NCI-H2107 (cell line): ENCODE measurements around the gene PLD5.
"Not testable (repeated sequence)": the region's sequence is repeated elsewhere in the genome, so short reads cannot be mapped to it uniquely, and the experiment has no call there.

Experiments
- DNase-seq: peaks from one replicate; lab custom pipeline; 2025; lab: John Stamatoyannopoulos, UW

PLD5 gene

GRCh38 chr1:242425232-242425631 lies 99.3 kb downstream of the PLD5 start:
- DNase-seq, result no peak

GRCh38 chr1:242416657-242417056 lies 107.8 kb downstream of the PLD5 start:
- DNase-seq, result no peak

GRCh38 chr1:242412921-242413320 lies 111.6 kb downstream of the PLD5 start:
- no peak for DNase-seq

GRCh38 chr1:242411901-242412300 lies 112.6 kb downstream of the PLD5 start:
- DNase-seq, result no peak

GRCh38 chr1:242405947-242406346 lies 118.5 kb downstream of the PLD5 start:
- DNase-seq, result no peak

GRCh38 chr1:242404296-242404695 lies 120.2 kb downstream of the PLD5 start:
- DNase-seq, result no peak

GRCh38 chr1:242402956-242403355 lies 121.5 kb downstream of the PLD5 start:
- DNase-seq, result no peak

GRCh38 chr1:242401937-242402336 lies 122.6 kb downstream of the PLD5 start:
- DNase-seq, result no peak

- no peak for DNase-seq
Measured at GRCh38 chr1:242398351-242398750, 126.1 kb downstream of the PLD5 start.

- no peak for DNase-seq
Measured at GRCh38 chr1:242391896-242392295, 132.6 kb downstream of the PLD5 start.

GRCh38 chr1:242376121-242376520 lies 148.4 kb downstream of the PLD5 start:
- not testable (repeated sequence) for DNase-seq

GRCh38 chr1:242350446-242350845 lies 174.1 kb downstream of the PLD5 start:
- DNase-seq, result not testable (repeated sequence)

- no peak for DNase-seq
Measured at GRCh38 chr1:242349636-242350035, 174.9 kb downstream of the PLD5 start.

- DNase-seq, result not testable (repeated sequence)
Measured at GRCh38 chr1:242330865-242331264, 193.6 kb downstream of the PLD5 start.

- DNase-seq, result not testable (repeated sequence)
Measured at GRCh38 chr1:242327381-242327780, 197.1 kb downstream of the PLD5 start.

- DNase-seq, result not testable (repeated sequence)
Measured at GRCh38 chr1:242321981-242322380, 202.5 kb downstream of the PLD5 start.

- no peak for DNase-seq
Measured at GRCh38 chr1:242318140-242318539, 206.4 kb downstream of the PLD5 start.

GRCh38 chr1:242314865-242315264 lies 209.6 kb downstream of the PLD5 start:
- DNase-seq, result not testable (repeated sequence)

- DNase-seq, result not testable (repeated sequence)
Measured at GRCh38 chr1:242314085-242314649, 210.3 kb downstream of the PLD5 start.

GRCh38 chr1:242308681-242309080 lies 215.8 kb downstream of the PLD5 start:
- not testable (repeated sequence) for DNase-seq

GRCh38 chr1:242293781-242294180 lies 230.7 kb downstream of the PLD5 start:
- DNase-seq, result not testable (repeated sequence)

- DNase-seq, result not testable (repeated sequence)
Measured at GRCh38 chr1:242288067-242288466, 236.4 kb downstream of the PLD5 start.

- DNase-seq, result not testable (repeated sequence)
Measured at GRCh38 chr1:242282758-242283485, 241.6 kb downstream of the PLD5 start.

- not testable (repeated sequence) for DNase-seq
Measured at GRCh38 chr1:242278406-242278805, 246.1 kb downstream of the PLD5 start.
